ENCODE data around the gene CCDC188. TPM values are rescaled to one million over a fixed set of nuclear protein-coding genes. Genes with fewer than 3 reads are reported as not detected.

The CCDC188 gene
- total RNA-seq, 1 experiment from 2014 or later, result not detected

- Histone ChIP-seq H2BK5ac (ENCODE audit: insufficient read length, low read length) (no peak overlapping the region), H3K4me1 (ENCODE audit: insufficient read depth, low read length) (no peaks in the 10 kb centered on the region), H3K27ac (ENCODE audit: insufficient read length, low read depth, low read length) (no peak overlapping the region), H2BK20ac (ENCODE audit: low read depth, low read length, poor library complexity, severe bottlenecking) (no peak overlapping the region), H3K79me2 (ENCODE audit: insufficient read depth, low read length) (no peaks in the 10 kb centered on the region; the same call in 1 of the 2 replicates), H3K4me2 (ENCODE audit: insufficient read depth, insufficient read length, low read length) (no peak overlapping the region), H3K18ac (ENCODE audit: insufficient read length, low read depth, low read length) (no peak overlapping the region), H2BK12ac (ENCODE audit: insufficient read length, low read depth, low read length) (no peak overlapping the region), H4K91ac (ENCODE audit: insufficient read length, low read depth, low read length) (no peak overlapping the region), H3K4ac (ENCODE audit: low read depth, low read length) (no peak overlapping the region), H2BK120ac (ENCODE audit: low read depth, low read length, poor library complexity, severe bottlenecking) (no peak overlapping the region), H2BK15ac (ENCODE audit: low read depth, low read length) (no peak overlapping the region), H3K23ac (ENCODE audit: insufficient read length, low read depth, low read length) (no peak overlapping the region), H2AK5ac (ENCODE audit: insufficient read length, low read length) (no peak overlapping the region), H3K27me3 (ENCODE audit: insufficient read depth, low read length) (no peaks in the 10 kb centered on the region), H4K20me1 (ENCODE audit: control insufficient read depth, insufficient read depth, insufficient read length) (peaks cover 3% of the 10 kb centered on the region), H3K23me2 (ENCODE audit: insufficient read length, low read depth, low read length, poor library complexity, severe bottlenecking) (no peaks in the 10 kb centered on the region), H3T11ph (ENCODE audit: low read length) (no peak overlapping the region), H3K56ac (ENCODE audit: insufficient read length, low read depth, low read length) (no peak overlapping the region), H3K79me1 (ENCODE audit: insufficient read depth, low read depth, low read length, poor library complexity, severe bottlenecking) (no peaks in the 10 kb centered on the region), H4K5ac (ENCODE audit: insufficient read length, low read depth, low read length) (no peak overlapping the region), H3K9me3 (ENCODE audit: control insufficient read depth, low read depth, low read length) (no peaks in the 10 kb centered on the region), H3K9ac (ENCODE audit: extremely low read depth, insufficient read length, low read length) (no peak overlapping the region), H2AFZ (ENCODE audit: low read length) (no peak overlapping the region), H4K8ac (replicated peaks; ENCODE audit: insufficient read length, low read depth, low read length) (no peak overlapping the region), H3K14ac (ENCODE audit: insufficient read depth, low read length) (no peak overlapping the region)
- WGBS (ENCODE audit: extremely low coverage, insufficient read length, low lambda C conversion rate), result no CpG with 5 or more reads among the region's 11 CpGs
- DNase-seq, result no peak
- Mint-ChIP-seq H3K4me1 (no peaks in the 10 kb centered on the region; a peak in 1 of 4 replicates), H3K27me3 (ENCODE audit: low read depth) (no peaks in the 10 kb centered on the region), H3K27ac (no peak overlapping the region), H3K36me3 (ENCODE audit: insufficient read depth in 1 of 3, low read depth in 3 of 3) (no peaks in the 10 kb centered on the region; a peak in 3 of 7 replicates), H3K4me3 (no peak overlapping the region), H3K9me3 (no peaks in the 10 kb centered on the region)
- TF ChIP-seq CTCF (conservative IDR thresholded peaks at IDR 0.05), result no peak
Observed at GRCh38 chr22:20140107-20140445, 10.8 kb downstream of the CCDC188 start.

Measured in H9 (cell line).